Gastroesophageal sphincter (tissue), 4 donors: ENCODE data around the gene KRTAP10-9. TPM values are rescaled to one million over a fixed set of nuclear protein-coding genes. Genes with fewer than 3 reads are reported as not detected.
"Not testable (repeated sequence)": the region's sequence is repeated elsewhere in the genome, so short reads cannot be mapped to it uniquely, and the experiment has no call there.

ENCODE experiments used
- ATAC-seq: fragments of 150-250 bp; one replicate; pipeline ENCODE4 v1.9.1; 2016; ENCODE audit warnings: mild to moderate bottlenecking, moderate library complexity
- H3K27ac ChIP-seq, 4 donors: fragments of 200-600 bp; sonication (generic) in 3 of 4; 1 replicate in 3 of 4; 2 replicates in 1 of 4; pipeline ENCODE4 v1.5.1; 2016 to 2019
- H3K27me3 ChIP-seq: fragments of 200-600 bp; sonication (generic); one replicate; pipeline ENCODE4 v1.5.1; 2019
- H3K36me3 ChIP-seq, 2 donors: fragments of 200-600 bp; sonication (generic); one replicate each; pipeline ENCODE4 v1.5.1; 2019; ENCODE audit warnings: control low read depth in 1 of 2
- H3K4me1 ChIP-seq, 3 donors: fragments of 200-600 bp; sonication (generic); 1 replicate in 2 of 3; 2 replicates in 1 of 3; pipeline ENCODE4 v1.5.1; 2016 to 2019; ENCODE audit warnings: control low read depth in 2 of 3
- H3K4me3 ChIP-seq, 2 donors: fragments of 200-600 bp; sonication (generic); one replicate each; pipeline ENCODE4 v1.5.1; 2019; ENCODE audit warnings: mild to moderate bottlenecking in 1 of 2, moderate library complexity in 1 of 2
- H3K9me3 ChIP-seq, 3 donors: fragments of 200-600 bp; sonication (generic); one replicate each; pipeline ENCODE4 v1.5.1; 2017 to 2019; ENCODE audit warnings: control low read depth in 2 of 3
- EP300 ChIP-seq: sonication (generic); formaldehyde crosslinking; IDR thresholded peaks from one replicate; pipeline ENCODE4 v1.6.1; 2017; ENCODE audit warnings: antibody characterized with exemption, mild to moderate bottlenecking
- POLR2A ChIP-seq, 2 donors: fragments of 450-650 bp; IDR thresholded peaks; one replicate each; pipeline ENCODE4 v1.6.1; 2017; ENCODE audit warnings: antibody characterized with exemption in 2 of 2, mild to moderate bottlenecking in 2 of 2, moderate library complexity in 1 of 2
- POLR2AphosphoS5 ChIP-seq: sonication (generic); formaldehyde crosslinking; IDR thresholded peaks from one replicate; pipeline ENCODE4 v1.6.1; 2017; ENCODE audit warnings: antibody characterized with exemption
- WGBS, 2 donors: methylation state at CpG; one replicate each; pipeline ENCODE4 v1.1.5; 2018; ENCODE audit warnings: low coverage in 1 of 2; 5-methylcytosine and 5-hydroxymethylcytosine counted together
- total RNA-seq, 4 donors: library from RNA; depleted of rRNA; stranded (reverse); fragments of >200 nt; gene quantifications; one replicate each; pipeline ENCODE4 v1.1.0, GENCODE V29; 2016
- TF ChIP-seq, protein P1 (sequence below), 4 experiments: fragments of 200-600 bp in 2 of 4; fragments of 450-650 bp in 2 of 4; sonication (generic) in 1 of 4; IDR thresholded peaks; one replicate each; pipeline ENCODE4 v1.5.1; 2017 to 2019; ENCODE audit warnings: antibody characterized with exemption in 4 of 4, mild to moderate bottlenecking in 2 of 4, moderate library complexity in 2 of 4

Gene KRTAP10-9
- total RNA-seq, 4 donors from 2014 or later: not detected

DNA sequence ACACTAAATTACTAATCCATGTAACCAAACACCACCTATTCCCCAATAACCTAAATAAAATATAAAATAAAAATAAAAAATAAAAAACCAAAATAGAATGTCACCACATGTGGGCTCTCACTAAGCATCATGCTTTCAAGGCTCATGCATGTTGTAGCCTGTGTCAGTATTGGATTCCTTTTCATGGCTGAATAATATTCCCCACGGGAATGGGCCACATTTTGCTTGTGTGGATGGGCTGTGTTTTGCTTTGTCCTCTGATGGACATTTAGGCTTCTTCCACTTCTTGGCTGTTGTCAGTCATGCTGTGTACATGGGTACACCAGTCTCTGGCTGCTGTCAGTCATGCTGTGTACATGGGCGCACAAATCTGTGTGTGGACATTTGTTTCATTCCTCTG is 37.8 kb upstream of the KRTAP10-9 start:
- TF ChIP-seq, protein P1, sequence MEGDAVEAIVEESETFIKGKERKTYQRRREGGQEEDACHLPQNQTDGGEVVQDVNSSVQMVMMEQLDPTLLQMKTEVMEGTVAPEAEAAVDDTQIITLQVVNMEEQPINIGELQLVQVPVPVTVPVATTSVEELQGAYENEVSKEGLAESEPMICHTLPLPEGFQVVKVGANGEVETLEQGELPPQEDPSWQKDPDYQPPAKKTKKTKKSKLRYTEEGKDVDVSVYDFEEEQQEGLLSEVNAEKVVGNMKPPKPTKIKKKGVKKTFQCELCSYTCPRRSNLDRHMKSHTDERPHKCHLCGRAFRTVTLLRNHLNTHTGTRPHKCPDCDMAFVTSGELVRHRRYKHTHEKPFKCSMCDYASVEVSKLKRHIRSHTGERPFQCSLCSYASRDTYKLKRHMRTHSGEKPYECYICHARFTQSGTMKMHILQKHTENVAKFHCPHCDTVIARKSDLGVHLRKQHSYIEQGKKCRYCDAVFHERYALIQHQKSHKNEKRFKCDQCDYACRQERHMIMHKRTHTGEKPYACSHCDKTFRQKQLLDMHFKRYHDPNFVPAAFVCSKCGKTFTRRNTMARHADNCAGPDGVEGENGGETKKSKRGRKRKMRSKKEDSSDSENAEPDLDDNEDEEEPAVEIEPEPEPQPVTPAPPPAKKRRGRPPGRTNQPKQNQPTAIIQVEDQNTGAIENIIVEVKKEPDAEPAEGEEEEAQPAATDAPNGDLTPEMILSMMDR (IDR thresholded peaks at IDR 0.05): no peak
- no peak for TF ChIP-seq EP300
- no peak for TF ChIP-seq POLR2A (IDR thresholded peaks at IDR 0.05)
- no peak for TF ChIP-seq POLR2AphosphoS5
- H3K27me3 ChIP-seq: peaks cover 62% of the 10 kb centered on the region
- no peak overlapping the region for H3K4me3 ChIP-seq
- 95 to 100% methylated on average over 1 to 2 of the region's 2 CpGs for WGBS, 2 donors
- no peak overlapping the region for H3K27ac ChIP-seq
- peaks cover 0 to 10% (median 0%) of the 10 kb centered on the region in 3 donors for H3K9me3 ChIP-seq
- no peaks in the 10 kb centered on the region for H3K36me3 ChIP-seq
- H3K4me1 ChIP-seq: no peaks in the 10 kb centered on the region
- ATAC-seq: no peak

DNA sequence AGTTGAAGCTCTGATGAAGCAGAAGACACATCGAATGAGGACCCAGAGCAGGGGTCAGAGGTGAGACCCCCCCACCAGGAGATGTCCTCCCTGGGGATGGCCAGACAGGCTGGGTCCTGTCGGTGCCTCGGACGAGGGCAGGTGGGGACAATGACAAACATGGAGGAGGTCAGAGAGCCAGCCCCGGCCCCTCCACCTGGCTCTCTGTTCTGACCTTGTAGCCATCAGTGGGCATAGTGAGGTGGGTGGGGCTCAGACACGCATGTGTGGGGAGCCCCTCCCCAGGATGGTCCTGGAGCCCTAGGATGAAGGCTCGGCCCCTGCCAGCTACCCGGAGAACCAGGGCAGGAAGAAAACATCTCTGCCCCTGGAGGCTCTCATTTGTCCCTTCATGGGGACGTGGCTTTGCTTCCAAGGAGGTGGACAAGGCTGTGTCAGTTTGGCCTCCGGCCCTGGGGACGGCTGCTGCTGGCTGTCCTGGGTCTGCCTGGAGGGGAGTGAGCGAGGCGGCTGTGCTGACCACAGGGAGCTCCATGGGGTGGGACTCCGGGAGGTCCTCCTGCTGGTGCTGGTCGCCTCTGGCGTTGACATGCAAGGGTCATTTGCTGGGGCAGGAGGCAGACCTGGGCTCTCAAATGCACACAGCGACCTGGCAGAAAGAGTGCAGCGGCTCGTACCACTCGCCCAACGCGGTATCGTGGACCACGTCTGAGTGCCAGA is 37.1 kb upstream of the KRTAP10-9 start:
- no peak for ATAC-seq
- peaks cover 0 to 10% (median 0%) of the 10 kb centered on the region in 3 donors for H3K9me3 ChIP-seq
- no peaks in the 10 kb centered on the region for H3K4me1 ChIP-seq
- peaks cover 62% of the 10 kb centered on the region for H3K27me3 ChIP-seq
- H3K4me3 ChIP-seq: no peak overlapping the region
- H3K36me3 ChIP-seq: no peaks in the 10 kb centered on the region
- no peak for TF ChIP-seq EP300
- no peak for TF ChIP-seq POLR2AphosphoS5
- TF ChIP-seq POLR2A (IDR thresholded peaks at IDR 0.05): no peak
- TF ChIP-seq, protein P1 (IDR thresholded peaks at IDR 0.05): no peak
- 84 to 92% methylated on average over 2 to 11 of the region's 24 CpGs for WGBS, 2 donors
- no peak overlapping the region for H3K27ac ChIP-seq

DNA sequence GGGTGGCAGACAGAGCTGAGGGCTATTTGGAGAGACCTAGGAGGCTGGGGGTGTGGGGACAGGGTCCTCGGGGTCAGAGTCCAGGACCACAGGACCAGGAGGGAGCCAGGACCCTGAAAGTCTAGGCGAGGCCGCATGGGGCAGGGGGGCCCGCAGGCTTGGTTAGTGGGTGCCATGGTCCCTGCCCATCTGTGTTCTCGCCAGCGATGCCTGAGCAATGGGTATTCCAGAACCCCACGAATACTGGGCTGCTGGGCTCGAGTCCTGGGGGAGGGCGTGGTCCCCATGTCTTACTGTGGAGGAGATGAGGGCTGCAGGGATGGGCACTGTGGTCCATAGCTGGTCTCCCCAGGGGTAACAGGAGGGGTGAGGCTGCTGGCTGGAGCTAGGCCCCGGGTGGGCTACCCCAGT is 36.6 kb upstream of the KRTAP10-9 start:
- no peak overlapping the region for H3K27ac ChIP-seq
- no peak overlapping the region for H3K4me3 ChIP-seq
- ATAC-seq: no peak
- no peaks in the 10 kb centered on the region for H3K4me1 ChIP-seq
- H3K9me3 ChIP-seq: peaks cover 0 to 8% (median 0%) of the 10 kb centered on the region in 3 donors
- TF ChIP-seq POLR2A (IDR thresholded peaks at IDR 0.05) (no peak), EP300 (no peak), POLR2AphosphoS5 (no peak)
- TF ChIP-seq, protein P1 (IDR thresholded peaks at IDR 0.05): no peak
- H3K36me3 ChIP-seq: no peaks in the 10 kb centered on the region
- peaks cover 62% of the 10 kb centered on the region for H3K27me3 ChIP-seq
- WGBS, 2 donors: 76% methylated on average over 5 of the region's 10 CpGs; no CpG with 5 or more reads in 1 of the 2 donors

GRCh38 chr21:44590897-44591800 is 35.7 kb upstream of the KRTAP10-9 start:
- not testable (repeated sequence) for H3K4me1 ChIP-seq, H3K9me3 ChIP-seq, H3K4me3 ChIP-seq, ATAC-seq, H3K36me3 ChIP-seq, H3K27ac ChIP-seq
- peaks cover 61% of the 10 kb centered on the region for H3K27me3 ChIP-seq
- 53 to 60% methylated on average over 2 to 3 of the region's 19 CpGs for WGBS, 2 donors

DNA sequence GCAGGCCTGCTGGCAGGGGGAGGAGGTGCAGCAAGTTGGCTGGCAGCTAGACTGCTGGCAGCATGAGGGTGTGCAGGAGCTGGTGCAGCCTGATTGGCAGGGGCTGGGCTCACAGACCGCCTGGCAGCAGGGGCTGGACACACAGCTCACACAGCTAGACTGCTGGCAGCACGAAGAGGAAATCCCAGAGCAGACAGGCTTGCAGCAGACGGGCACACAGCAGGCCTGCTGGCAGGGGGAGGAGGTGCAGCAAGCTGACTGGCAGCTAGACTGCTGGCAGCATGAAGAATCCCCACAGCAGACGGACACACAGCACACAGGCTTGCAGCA is 35.1 kb upstream of the KRTAP10-9 start:
- not testable (repeated sequence) for H3K4me1 ChIP-seq, H3K9me3 ChIP-seq, H3K27ac ChIP-seq, H3K4me3 ChIP-seq, ATAC-seq, H3K36me3 ChIP-seq
- no CpG with 5 or more reads among the region's 4 CpGs for WGBS, 2 donors
- H3K27me3 ChIP-seq: peaks cover 56% of the 10 kb centered on the region
